IMR-90 (cell line): ENCODE results near the gene TEAD4. TPM values are rescaled to one million over a fixed set of nuclear protein-coding genes. Genes with fewer than 3 reads are reported as not detected.

Experiments
- ATAC-seq: fragments of 200-7000 bp; cut with Tn5 transposase; 2 replicates; pipeline ENCODE4 v1.9.1; 2020; ENCODE audit warnings: low read depth, mild to moderate bottlenecking, moderate library complexity
- BruUV-seq: library from RNA; stranded (reverse); fragments of 400-500 nt; replicated peaks from 2 replicates; lab custom pipeline; 2021; lab: Mats Ljungman, UMichigan
- CTCF ChIA-PET: fragments of 300-600 bp; formaldehyde crosslinking; extraction: SDS; loops from one replicate; lab custom pipeline; 2021; ENCODE audit warnings: antibody characterized with exemption; lab: Yijun Ruan, JAX
- POLR2A ChIA-PET: fragments of 300-600 bp; sonication (Branson Sonifier 250); formaldehyde crosslinking; loops from one replicate; lab custom pipeline; 2022; ENCODE audit warnings: antibody characterized with exemption; ENCODE audit not compliant: unreplicated experiment; lab: Charles Lee
- DNase-seq: peaks from one replicate; pipeline ENCODE4 v3.0.0; 2013
- H2AFZ ChIP-seq: replicated peaks from 2 replicates; pipeline ENCODE3; 2013; ENCODE audit warnings: low read length, mild to moderate bottlenecking; ENCODE audit not compliant: poor library complexity
- H2AK5ac ChIP-seq: 2 replicates; pipeline ENCODE4 v1.6.1; 2013; ENCODE audit warnings: low read depth, low read length, inconsistent platforms
- H2AK9ac ChIP-seq: replicated peaks from 2 replicates; pipeline ENCODE3; 2013; ENCODE audit warnings: mild to moderate bottlenecking, low read depth, low read length, moderate library complexity; ENCODE audit not compliant: poor library complexity
- H2BK120ac ChIP-seq: 2 replicates; pipeline ENCODE4 v1.6.1; 2013; ENCODE audit warnings: low read depth, low read length, inconsistent platforms
- H2BK15ac ChIP-seq: 3 replicates; pipeline ENCODE4 v1.6.1; 2013; ENCODE audit warnings: low read depth, low read length, inconsistent platforms
- H2BK20ac ChIP-seq: 2 replicates; pipeline ENCODE4 v1.6.1; 2013; ENCODE audit warnings: low read depth, mild to moderate bottlenecking, inconsistent platforms, low read length, moderate library complexity
- H2BK5ac ChIP-seq: 2 replicates; pipeline ENCODE4 v1.6.1; 2013; ENCODE audit warnings: mild to moderate bottlenecking, low read depth, low read length, inconsistent platforms; ENCODE audit not compliant: poor library complexity, severe bottlenecking
- H3K14ac ChIP-seq: replicated peaks from 2 replicates; pipeline ENCODE4 v1.6.1; 2013; ENCODE audit warnings: low read depth, low read length, inconsistent platforms
- H3K18ac ChIP-seq: 2 replicates; pipeline ENCODE4 v1.6.1; 2013; ENCODE audit warnings: low read depth, low read length, control low read depth
- H3K23ac ChIP-seq: 2 replicates; pipeline ENCODE4 v1.6.1; 2013; ENCODE audit warnings: low read depth, low read length, inconsistent platforms
- H3K27ac ChIP-seq: 2 replicates; pipeline ENCODE4 v1.5.1; 2013; ENCODE audit warnings: mild to moderate bottlenecking, control low read depth, low read length; ENCODE audit not compliant: insufficient read depth
- H3K27me3 ChIP-seq: 2 replicates; pipeline ENCODE4 v1.6.1; 2013; ENCODE audit warnings: low read length; ENCODE audit not compliant: control insufficient read depth, insufficient read depth
- H3K36me3 ChIP-seq: 2 replicates; pipeline ENCODE4 v1.6.1; 2013; ENCODE audit warnings: low read length, mixed read lengths; ENCODE audit not compliant: control insufficient read depth, insufficient read depth
- H3K4ac ChIP-seq: 2 replicates; pipeline ENCODE4 v1.6.1; 2013; ENCODE audit warnings: low read depth, low read length, inconsistent platforms
- H3K4me1 ChIP-seq: 2 replicates; pipeline ENCODE4 v1.6.1; 2013; ENCODE audit warnings: low read length, mixed read lengths; ENCODE audit not compliant: control insufficient read depth, insufficient read depth
- H3K4me2 ChIP-seq: 2 replicates; pipeline ENCODE4 v1.6.1; 2013; ENCODE audit warnings: low read depth, mild to moderate bottlenecking, control low read depth, low read length, moderate library complexity
- H3K4me3 ChIP-seq: 2 replicates; pipeline ENCODE4 v1.5.1; 2013; ENCODE audit warnings: low read depth, mild to moderate bottlenecking, control low read depth, low read length, moderate library complexity; ENCODE audit not compliant: insufficient read depth
- H3K56ac ChIP-seq: 2 replicates; pipeline ENCODE4 v1.6.1; 2013; ENCODE audit warnings: low read length, inconsistent platforms; ENCODE audit not compliant: insufficient read depth; ENCODE audit errors: extremely low read depth
- H3K79me1 ChIP-seq, 2 experiments: 2 replicates each; pipeline ENCODE4 v1.6.1; 2013; ENCODE audit warnings: low read length in 2 of 2, inconsistent platforms in 1 of 2, low read depth in 1 of 2
- H3K9ac ChIP-seq: 2 replicates; pipeline ENCODE4 v1.6.1; 2013; ENCODE audit warnings: low read depth, low read length, control low read depth
- H3K9me1 ChIP-seq: 2 replicates; pipeline ENCODE4 v1.6.1; 2013; ENCODE audit warnings: low read length, inconsistent platforms; ENCODE audit not compliant: insufficient read depth
- H3K9me3 ChIP-seq: 2 replicates; pipeline ENCODE4 v1.6.1; 2013; ENCODE audit warnings: low read length; ENCODE audit not compliant: control insufficient read depth, insufficient read depth
- H4K20me1 ChIP-seq: 2 replicates; pipeline ENCODE4 v1.6.1; 2013; ENCODE audit warnings: low read length, inconsistent platforms; ENCODE audit not compliant: insufficient read depth
- H4K5ac ChIP-seq: 2 replicates; pipeline ENCODE4 v1.6.1; 2013; ENCODE audit warnings: mild to moderate bottlenecking, low read depth, low read length, control low read depth
- H4K8ac ChIP-seq, 2 experiments: 2 replicates each; pipeline ENCODE4 v1.6.1; 2013; ENCODE audit warnings: low read depth in 2 of 2, low read length in 2 of 2, control low read depth in 1 of 2, inconsistent platforms in 1 of 2
- H4K91ac ChIP-seq: 2 replicates; pipeline ENCODE4 v1.6.1; 2013; ENCODE audit warnings: low read depth, low read length, inconsistent platforms; ENCODE audit not compliant: insufficient read depth
- BHLHE40 ChIP-seq: fragments of 150-350 bp; IDR thresholded peaks from 2 replicates; pipeline ENCODE4 v1.6.1; 2016; ENCODE audit warnings: mild to moderate bottlenecking, low read depth, low read length
- CEBPB ChIP-seq: IDR thresholded peaks from 2 replicates; pipeline ENCODE4 v1.6.1; 2012; ENCODE audit warnings: low read depth, low read length, improper control_type of control experiment
- CHD1 ChIP-seq: IDR thresholded peaks from 2 replicates; pipeline ENCODE4 v1.6.1; 2012; ENCODE audit warnings: low read depth, low read length, improper control_type of control experiment
- FOS ChIP-seq: fragments of 150-350 bp; IDR thresholded peaks from 2 replicates; pipeline ENCODE4 v1.6.1; 2016; ENCODE audit warnings: low read depth, low read length
- MAFK ChIP-seq: IDR thresholded peaks from 2 replicates; pipeline ENCODE4 v1.6.1; 2012; ENCODE audit warnings: low read depth, low read length, improper control_type of control experiment
- MXI1 ChIP-seq: IDR thresholded peaks from 2 replicates; pipeline ENCODE4 v1.6.1; 2012; ENCODE audit warnings: low read depth, mild to moderate bottlenecking, low read length, moderate library complexity, borderline replicate concordance
- POLR2A ChIP-seq: IDR thresholded peaks from 2 replicates; pipeline ENCODE4 v1.6.1; 2012; ENCODE audit warnings: mild to moderate bottlenecking, low read depth, low read length
- RAD21 ChIP-seq: IDR thresholded peaks from 2 replicates; pipeline ENCODE4 v1.6.1; 2012; ENCODE audit warnings: low read length, improper control_type of control experiment
- RCOR1 ChIP-seq: IDR thresholded peaks from 2 replicates; pipeline ENCODE4 v1.6.1; 2012; ENCODE audit warnings: mild to moderate bottlenecking, low read length, improper control_type of control experiment; ENCODE audit not compliant: insufficient replicate concordance
- RFX5 ChIP-seq: IDR thresholded peaks from 2 replicates; pipeline ENCODE4 v1.8.0; 2012; ENCODE audit warnings: low read depth, mild to moderate bottlenecking, low read length, moderate library complexity
- WGBS, 2 experiments: methylation state at CpG; one replicate each; pipeline versions ENCODE4 v1.1.5 to v1.1.7; 2013; ENCODE audit warnings: missing lambda C conversion rate in 2 of 2; ENCODE audit not compliant: insufficient read length in 1 of 2; ENCODE audit errors: extremely low coverage in 2 of 2; 5-methylcytosine and 5-hydroxymethylcytosine counted together
- dilution Hi-C: fragments of 300-500 bp; cut with HindIII; formaldehyde crosslinking; loops from one replicate; pipeline ENCODE4 v1.14.3; 2018; ENCODE audit warnings: low sequenced_read_pairs; ENCODE audit not compliant: unreplicated experiment
- in situ Hi-C: fragments of 300-500 bp; cut with MboI; formaldehyde crosslinking; loops from 3 replicates; pipeline ENCODE4 v1.14.3; 2019; ENCODE audit warnings: low sequenced_read_pairs, inconsistent platforms, mixed read lengths
- intact Hi-C: fragments of 100-400 bp; cut with micrococcal nuclease; formaldehyde crosslinking; loops from 2 replicates; pipeline ENCODE4 v1.10.0; 2022
- polyA plus RNA-seq, 3 experiments: library from polyadenylated mRNA; depleted of rRNA; stranded (reverse); fragments of >200 nt; gene quantifications; 2 replicates each; pipeline ENCODE4 v1.2.3, GENCODE V29; 2012; ENCODE audit warnings: low replicate concordance in 1 of 3
- total RNA-seq: library from RNA; depleted of rRNA; stranded (reverse); fragments of >200 nt; gene quantifications from 2 replicates; pipeline ENCODE4 v1.2.3, GENCODE V29; 2012
- TF ChIP-seq, protein P1 (sequence below): fragments of 150-350 bp; IDR thresholded peaks from 2 replicates; pipeline ENCODE4 v1.6.1; 2016; ENCODE audit warnings: low read depth, mild to moderate bottlenecking, low read length, moderate library complexity, borderline replicate concordance

Gene TEAD4
- total and polyA plus RNA-seq, 2 of the 4 experiments (the other 2 are of a cell fraction) = 8.8 to 24.9 TPM

DNA sequence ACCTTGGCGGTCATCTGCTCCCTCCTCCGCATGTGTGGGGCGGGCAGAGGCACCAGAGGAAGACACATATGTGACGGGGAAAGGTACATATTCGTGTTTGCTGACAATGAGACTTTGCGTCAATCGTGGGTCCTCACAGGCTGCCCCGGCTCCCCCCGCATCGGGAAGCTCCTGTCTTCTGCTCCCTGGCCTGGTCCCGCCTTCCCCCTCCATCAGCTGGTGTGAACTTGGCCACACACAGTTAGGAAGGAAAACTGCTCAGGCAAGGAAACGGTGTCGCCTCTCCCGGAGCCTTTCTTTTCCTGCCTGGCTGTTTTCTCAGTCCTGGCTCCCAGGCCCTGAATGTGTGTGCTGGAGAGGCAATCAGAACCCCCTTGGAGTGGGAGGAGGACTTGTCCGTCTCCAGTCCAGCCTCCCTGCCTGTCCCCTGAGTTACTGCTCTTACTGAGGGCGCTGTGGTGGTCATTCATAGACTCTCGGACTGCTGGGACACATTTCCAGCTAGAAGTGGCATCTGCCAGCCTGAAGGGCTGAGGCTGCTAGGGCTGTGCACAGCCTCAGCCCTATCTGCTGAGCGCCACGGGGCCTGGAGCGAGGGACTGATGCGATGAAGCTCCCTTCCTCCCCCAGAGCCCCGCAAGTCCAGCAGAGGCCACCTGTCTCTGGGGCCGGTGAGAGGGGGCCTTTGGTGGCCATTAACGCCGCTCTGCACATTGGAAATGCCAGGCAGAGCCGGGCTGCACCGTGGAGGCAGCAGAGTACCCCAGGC, 73.8 kb downstream of the TEAD4 start:
- no peaks in the 10 kb centered on the region for H3K9me3 ChIP-seq
- no peak overlapping the region for H3K14ac ChIP-seq
- ChIA-PET POLR2A (no interaction called here), CTCF (interaction anchor here (1.2 kb wide), 1 partner anchor 179 kb away, joined by 4 read pairs; no protein-coding TSS in a partner anchor)
- dilution Hi-C loops (no loop called here), in situ Hi-C loops (loop anchor here (10.0 kb wide), 1 partner anchor 178 kb away; the partner anchor contains the start of gene TEX52), intact Hi-C loops (no loop called here)
- WGBS, 2 experiments = 78% methylated on average over 12 of the region's 27 CpGs; no CpG with 5 or more reads in 1 of the 2 experiments
- H2AK9ac ChIP-seq = no peak overlapping the region
- H3K27me3 ChIP-seq = no peaks in the 10 kb centered on the region
- no peak overlapping the region for H2BK120ac ChIP-seq
- no peak overlapping the region for H2BK20ac ChIP-seq
- ATAC-seq = no peak
- no peak overlapping the region for H2BK15ac ChIP-seq
- no peaks in the 10 kb centered on the region for H4K20me1 ChIP-seq
- H3K4me2 ChIP-seq = no peak overlapping the region
- H3K4me1 ChIP-seq = peaks cover 3% of the 10 kb centered on the region; the same call in 1 of the 2 replicates
- no peak overlapping the region for H3K4me3 ChIP-seq
- no peak overlapping the region for H4K8ac ChIP-seq
- H3K4ac ChIP-seq = no peak overlapping the region
- no peak overlapping the region for H3K9ac ChIP-seq
- H2AFZ ChIP-seq = no peak overlapping the region
- BruUV-seq = no TSS peak
- no peak for DNase-seq
- no peaks in the 10 kb centered on the region; the same call in 1 of the 2 replicates for H3K9me1 ChIP-seq
- no peak overlapping the region for H2AK5ac ChIP-seq
- TF ChIP-seq MAFK = no peak
- no peak for TF ChIP-seq RFX5
- no peak for TF ChIP-seq MXI1
- TF ChIP-seq RAD21 = no peak
- TF ChIP-seq, protein P1, sequence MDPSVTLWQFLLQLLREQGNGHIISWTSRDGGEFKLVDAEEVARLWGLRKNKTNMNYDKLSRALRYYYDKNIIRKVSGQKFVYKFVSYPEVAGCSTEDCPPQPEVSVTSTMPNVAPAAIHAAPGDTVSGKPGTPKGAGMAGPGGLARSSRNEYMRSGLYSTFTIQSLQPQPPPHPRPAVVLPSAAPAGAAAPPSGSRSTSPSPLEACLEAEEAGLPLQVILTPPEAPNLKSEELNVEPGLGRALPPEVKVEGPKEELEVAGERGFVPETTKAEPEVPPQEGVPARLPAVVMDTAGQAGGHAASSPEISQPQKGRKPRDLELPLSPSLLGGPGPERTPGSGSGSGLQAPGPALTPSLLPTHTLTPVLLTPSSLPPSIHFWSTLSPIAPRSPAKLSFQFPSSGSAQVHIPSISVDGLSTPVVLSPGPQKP = no peak
- TF ChIP-seq CEBPB = no peak
- no peak for TF ChIP-seq FOS
- TF ChIP-seq RCOR1 = no peak
- no peak for TF ChIP-seq POLR2A
- TF ChIP-seq CHD1 = no peak
- no peak for TF ChIP-seq BHLHE40
- no peak overlapping the region for H2BK5ac ChIP-seq
- H3K56ac ChIP-seq = no peak overlapping the region
- no peak overlapping the region for H3K18ac ChIP-seq
- no peak overlapping the region for H3K23ac ChIP-seq
- H3K27ac ChIP-seq = no peak overlapping the region
- no peak overlapping the region for H4K5ac ChIP-seq
- H3K36me3 ChIP-seq = peaks cover 12% of the 10 kb centered on the region
- H3K79me1 ChIP-seq = no peaks in the 10 kb centered on the region; a peak in 1 of 4 replicates
- no peak overlapping the region for H4K91ac ChIP-seq
